ENCODE results near the gene RPS27.

DNA sequence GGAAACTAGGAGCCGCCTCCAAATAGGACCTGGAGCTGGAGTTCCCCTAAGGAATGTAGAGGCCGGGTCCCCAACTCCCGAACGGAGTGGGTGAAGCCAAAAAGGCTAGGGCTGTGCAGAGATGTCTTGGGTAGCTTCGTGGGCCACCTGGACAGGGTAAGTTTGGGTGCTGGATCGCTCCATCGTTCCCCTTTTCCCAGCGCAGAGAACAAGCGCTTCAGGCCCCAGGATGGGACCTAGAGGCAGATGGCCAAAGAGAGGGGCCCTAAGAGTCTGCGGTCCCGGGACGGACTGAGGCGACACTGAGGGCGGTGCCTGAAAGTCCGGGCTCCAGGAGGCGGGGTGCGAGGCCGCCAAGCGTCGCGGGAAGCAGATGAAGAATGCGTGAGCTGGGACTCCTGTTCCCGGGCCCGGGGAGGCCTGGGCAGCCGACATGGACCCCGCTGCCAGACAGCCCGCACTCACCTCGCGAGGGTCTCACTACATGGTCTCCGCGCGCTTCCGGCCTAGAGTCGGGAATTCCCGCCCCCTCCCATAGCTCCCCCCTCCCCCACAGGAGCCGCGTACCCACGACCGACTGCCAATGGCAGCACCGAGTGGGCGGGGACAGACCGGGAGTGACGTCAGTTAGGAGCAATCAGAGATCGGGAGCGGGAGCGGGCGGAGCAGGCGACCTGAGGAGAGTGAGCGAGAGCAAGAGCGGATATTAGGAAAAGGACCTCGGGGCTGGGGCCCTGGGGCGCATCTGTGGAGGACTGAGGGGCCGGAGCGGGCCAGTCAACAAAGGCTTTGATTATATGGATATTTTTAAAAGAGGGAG, 27.3 kb upstream of the RPS27 start, which contains the start of gene SLC39A1:
- TF ChIP-seq, protein P1, sequence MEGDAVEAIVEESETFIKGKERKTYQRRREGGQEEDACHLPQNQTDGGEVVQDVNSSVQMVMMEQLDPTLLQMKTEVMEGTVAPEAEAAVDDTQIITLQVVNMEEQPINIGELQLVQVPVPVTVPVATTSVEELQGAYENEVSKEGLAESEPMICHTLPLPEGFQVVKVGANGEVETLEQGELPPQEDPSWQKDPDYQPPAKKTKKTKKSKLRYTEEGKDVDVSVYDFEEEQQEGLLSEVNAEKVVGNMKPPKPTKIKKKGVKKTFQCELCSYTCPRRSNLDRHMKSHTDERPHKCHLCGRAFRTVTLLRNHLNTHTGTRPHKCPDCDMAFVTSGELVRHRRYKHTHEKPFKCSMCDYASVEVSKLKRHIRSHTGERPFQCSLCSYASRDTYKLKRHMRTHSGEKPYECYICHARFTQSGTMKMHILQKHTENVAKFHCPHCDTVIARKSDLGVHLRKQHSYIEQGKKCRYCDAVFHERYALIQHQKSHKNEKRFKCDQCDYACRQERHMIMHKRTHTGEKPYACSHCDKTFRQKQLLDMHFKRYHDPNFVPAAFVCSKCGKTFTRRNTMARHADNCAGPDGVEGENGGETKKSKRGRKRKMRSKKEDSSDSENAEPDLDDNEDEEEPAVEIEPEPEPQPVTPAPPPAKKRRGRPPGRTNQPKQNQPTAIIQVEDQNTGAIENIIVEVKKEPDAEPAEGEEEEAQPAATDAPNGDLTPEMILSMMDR (IDR thresholded peaks at IDR 0.05; ENCODE audit: insufficient read depth, low read depth, low read length) = no peak
- no peak for TF ChIP-seq EZH2 (IDR thresholded peaks at IDR 0.05; ENCODE audit: insufficient read depth, low read length)

Data from astrocyte (in vitro differentiated cells and primary cell).